GM20431 (cell line): Measurements from ENCODE around the gene ERGIC3.

Source experiments
- in situ Hi-C: fragments of 300-500 bp; cut with MseI, MboI; formaldehyde crosslinking; loops from one replicate; pipeline ENCODE4 v1.15.0; 2020; ENCODE audit warnings: low sequenced_read_pairs; ENCODE audit not compliant: unreplicated experiment

ERGIC3 gene

DNA sequence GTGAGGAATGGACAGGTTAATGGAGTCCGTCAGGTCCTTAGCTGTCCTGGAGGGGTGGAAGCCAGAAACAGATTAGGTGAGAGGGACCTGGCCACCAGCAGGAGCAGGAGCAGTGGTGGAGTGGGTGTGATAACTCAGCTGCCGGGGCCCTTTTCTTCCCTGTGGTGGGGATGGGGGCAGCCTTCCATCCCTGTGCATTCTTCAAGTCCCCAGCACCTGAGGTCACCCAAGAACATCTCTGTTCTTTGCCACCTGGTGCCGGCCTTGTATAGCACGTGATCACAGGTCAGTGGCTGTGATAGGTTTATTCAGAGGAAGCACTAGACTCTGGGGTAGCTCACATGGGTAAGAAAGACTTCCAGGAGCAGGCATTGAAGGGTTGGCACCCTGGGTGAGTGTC is 16.6 kb downstream of the ERGIC3 start:
- in situ Hi-C loops: no loop called here

DNA sequence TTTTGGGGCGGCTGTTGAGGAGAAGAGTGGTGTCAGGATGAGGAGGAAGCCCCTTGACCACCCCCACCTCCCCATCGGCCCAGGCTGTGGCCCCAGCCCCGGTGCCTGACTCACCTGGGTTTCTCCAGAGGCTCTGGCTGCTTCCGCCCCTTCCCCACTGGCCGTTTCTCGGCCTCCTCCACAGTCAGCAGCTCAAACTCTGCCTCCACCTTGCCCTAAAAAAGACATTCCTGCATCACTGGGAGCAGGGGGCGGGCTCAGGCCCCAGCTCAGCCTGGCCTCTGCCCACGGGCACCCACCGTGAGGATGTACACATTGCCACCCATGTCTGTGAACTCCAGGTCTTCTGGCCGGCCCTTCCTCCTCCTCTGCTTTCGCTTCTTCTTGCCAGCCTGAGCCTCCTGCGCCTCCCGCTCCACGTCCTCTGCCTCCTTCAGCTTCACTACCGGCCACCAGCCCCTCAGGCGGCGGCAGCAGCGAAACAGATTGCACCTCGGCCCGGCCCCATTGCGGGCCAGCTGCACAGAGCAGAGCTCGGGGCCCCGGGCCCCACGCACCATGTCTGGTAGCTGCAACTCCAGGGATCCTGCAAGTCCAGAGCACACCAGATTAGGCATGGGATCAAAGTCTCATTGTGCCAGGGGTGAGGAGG is 17.3 kb downstream of the ERGIC3 start:
- in situ Hi-C loops: no loop called here

DNA sequence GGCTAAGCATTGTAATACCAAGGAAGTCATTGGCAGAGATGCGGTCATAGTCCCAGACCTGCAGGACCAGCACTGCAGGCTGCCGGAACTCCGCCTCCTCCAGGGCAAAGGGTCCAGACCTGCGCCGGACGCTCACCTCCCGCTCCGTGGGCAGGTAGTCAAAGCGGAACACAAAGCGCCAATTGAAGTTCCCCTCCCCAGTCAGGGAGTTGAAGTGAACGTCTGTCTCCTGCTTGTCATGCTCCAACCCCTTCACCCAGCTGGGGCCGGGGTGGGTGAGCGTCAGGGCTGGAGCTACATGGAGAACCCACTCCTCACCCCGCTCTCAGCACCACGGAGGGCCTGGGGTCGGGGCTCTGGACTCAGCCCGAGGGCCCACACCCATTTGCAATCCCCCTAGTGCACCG is 18.2 kb downstream of the ERGIC3 start:
- in situ Hi-C loops: no loop called here

DNA sequence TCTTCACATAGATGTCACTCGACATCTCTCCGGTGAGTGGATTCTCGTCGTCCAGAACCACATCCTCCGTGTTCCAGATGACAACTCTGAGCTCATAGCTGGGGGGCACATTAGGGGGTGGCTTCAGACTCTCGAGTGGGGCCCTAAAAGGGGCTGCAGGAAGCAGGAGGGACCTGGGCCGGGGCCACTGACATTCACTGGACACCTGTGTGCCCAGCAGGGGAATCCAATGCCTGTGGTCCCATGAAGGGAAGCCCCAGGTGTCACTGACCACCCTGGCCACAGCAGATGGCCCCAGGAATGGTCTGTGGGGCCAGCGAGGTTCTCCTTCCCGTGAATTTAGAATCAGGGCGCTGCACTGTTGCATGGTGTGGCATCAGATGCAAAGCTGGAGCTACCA is 18.7 kb downstream of the ERGIC3 start:
- in situ Hi-C loops: no loop called here

DNA sequence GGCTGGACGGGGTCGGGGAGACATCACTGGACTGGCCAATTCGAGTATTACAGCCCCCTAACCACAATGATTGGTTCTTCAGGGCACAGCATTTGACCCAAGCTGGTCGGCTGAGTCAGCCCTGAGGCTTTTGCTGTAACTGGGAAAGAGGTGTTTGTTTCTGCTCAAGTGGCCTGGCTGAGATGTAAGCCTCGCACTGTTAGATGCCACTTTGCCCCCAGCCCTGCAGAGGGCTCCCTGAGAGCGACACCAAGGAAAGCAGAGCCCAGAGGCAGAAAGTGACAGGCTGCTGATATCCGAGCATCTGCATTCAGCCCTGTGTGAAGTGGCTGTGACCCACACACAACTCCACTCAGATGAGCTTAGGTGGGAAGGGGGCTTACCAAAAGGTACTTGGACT is 19.4 kb downstream of the ERGIC3 start:
- in situ Hi-C loops: no loop called here

DNA sequence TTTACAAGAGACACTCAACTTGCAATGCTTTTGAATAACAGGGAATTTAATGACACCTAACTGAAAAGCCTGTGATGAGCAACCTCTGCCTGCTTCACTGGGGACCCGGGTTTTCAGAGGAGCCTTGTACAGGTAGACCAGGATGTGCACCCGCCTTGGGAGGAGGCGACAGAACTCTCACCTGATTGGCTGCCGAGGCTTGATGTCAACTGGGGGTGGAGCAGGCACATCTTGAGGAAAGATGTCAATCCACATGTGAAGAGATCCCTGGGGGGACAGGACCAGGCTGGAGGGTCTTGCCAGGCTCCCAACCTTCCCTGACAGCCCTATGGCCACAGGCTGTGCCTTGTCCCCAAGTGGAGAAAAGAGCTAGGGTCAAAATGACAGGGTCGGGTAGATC is 19.8 kb downstream of the ERGIC3 start:
- in situ Hi-C loops: no loop called here

DNA sequence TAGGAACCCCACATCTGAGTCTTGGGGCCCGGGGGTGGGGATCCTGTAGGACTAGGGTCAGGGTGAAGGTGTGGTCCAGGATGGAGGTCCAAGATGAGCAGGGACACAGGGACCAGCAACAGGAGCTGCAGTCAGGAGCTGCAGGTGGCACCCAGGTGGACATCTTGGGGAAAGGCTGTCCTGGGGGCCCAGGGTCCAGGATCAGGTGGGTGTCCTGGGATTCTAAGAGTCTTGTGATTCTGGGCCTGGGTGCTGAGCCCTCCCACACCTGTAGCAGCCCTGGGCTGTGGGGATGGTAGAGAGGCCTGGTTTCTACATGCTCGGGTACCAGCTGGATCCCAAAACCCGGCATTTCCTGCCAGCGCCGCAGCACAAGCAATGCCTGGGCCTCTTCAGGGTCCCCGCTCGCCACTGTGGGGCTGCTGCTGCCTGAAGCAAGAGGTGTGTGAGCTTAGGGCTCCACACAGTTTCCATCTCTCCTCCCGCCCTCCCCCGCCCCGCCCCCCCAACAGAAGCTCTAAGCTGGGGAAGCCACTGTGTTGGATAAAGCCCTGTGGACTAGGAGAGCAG is 20.7 kb downstream of the ERGIC3 start:
- in situ Hi-C loops: no loop called here

DNA sequence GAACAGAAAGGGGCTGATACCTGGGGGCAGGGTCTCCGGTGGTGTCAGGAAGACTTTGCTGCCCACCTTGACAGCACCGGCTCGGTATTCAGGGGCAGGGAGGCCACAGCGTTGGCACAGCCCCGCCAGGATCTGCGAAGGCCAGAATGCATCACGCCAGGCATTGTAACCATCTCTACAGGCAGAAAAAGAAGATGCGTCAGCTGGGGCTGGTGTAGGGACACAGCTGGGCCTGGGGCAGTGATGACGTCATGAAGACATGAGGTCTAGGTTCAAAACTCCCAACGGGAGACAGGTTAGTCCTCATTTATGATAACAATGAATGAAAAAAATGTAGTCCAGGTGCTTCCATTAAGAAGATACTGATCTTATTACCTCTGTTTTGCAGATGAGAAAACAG is 22.0 kb downstream of the ERGIC3 start:
- in situ Hi-C loops: no loop called here

DNA sequence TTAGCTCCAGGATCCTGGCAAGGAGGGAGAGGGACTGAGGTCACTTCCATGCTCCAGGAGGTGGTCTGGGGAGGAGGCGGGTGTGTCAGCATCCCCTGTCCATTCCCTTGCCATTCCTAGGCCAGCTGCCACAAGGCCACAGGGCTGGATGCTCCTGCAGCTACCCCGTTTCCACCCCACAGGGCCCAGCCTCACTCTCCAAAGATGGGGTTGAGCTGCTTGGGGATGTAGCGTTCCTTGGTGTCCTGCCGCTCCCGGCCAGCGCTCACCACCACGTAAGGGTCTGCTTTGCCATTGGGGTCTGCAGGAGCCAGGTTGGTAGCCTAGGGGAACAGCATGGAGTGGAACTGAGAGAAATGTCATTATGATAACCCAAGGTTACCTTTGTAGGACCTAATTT is 23.0 kb downstream of the ERGIC3 start:
- in situ Hi-C loops: no loop called here

DNA sequence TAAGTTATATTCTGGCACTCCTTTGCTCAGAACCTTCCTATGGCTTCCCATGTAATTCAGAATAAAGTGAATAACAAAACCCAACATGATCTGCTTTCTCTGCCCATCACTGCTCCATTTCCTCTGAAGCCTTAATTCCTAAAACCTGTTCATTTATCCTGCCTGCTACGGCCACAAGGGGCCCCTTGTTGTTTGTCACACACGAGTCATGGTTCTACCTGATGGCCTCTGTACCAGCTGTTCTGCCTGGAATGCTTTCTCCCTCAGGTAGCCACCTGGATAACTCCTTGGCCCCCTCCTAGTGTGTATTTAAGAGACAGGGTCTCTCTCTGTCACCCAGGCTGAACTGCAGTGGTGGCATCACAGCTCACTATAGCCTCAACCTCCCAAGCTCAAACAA is 26.8 kb downstream of the ERGIC3 start:
- in situ Hi-C loops: no loop called here

DNA sequence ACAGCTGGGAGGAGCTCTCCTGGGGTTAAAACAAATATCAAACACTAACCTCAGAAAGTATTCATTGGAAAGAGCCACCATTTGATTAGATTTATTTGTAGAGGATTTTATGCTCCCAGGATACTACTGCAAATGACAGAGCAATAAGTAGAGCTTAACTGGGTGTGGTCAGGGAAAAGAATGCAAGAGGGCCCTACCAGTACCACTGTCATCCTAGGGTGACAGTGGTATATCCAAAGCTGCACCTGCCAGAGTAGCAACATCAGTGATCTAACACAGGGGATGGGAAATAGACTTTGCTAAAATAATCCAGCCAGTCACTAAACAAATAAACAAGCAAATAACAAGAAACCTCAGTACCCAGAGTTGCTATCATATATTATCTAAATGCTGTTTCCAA is 29.7 kb downstream of the ERGIC3 start:
- in situ Hi-C loops: no loop called here

DNA sequence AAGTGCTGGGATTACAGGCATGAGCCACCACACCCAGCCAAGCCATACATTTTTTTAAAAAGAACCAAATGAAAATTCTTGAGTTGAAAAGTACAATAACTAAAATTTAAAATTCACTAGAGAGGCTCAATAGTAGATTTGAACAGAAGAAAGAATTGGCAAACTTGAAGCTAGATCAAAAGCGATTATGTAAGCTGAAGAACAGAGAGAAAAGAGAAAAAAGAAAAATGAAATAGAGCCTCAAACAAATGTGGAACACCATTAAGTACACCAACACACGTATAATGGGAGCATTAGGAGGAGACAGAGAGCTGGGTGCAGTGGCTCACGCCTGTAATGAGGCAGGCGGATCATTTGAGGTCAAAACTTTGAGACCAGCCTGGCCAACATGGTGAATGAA is 31.0 kb downstream of the ERGIC3 start:
- in situ Hi-C loops: no loop called here

DNA sequence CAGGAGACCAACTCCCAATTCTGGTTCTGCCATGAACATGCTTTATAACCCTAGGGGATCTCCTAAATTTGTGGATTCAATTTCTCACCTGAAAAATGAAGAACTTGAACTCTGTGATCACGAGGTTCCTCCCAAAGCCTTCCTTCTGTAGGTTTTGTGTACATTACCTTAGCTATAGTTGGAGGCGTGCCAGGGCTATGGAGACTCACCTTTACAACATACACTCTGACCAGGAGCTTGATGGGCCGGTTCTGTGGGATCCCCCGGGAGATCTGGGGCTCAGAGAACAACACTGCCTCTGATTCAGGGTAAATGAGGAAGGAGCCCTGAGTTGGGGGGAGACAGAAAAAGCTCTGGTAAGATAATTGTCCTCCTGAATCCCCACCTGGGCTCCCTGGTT is 34.1 kb downstream of the ERGIC3 start:
- in situ Hi-C loops: no loop called here

DNA sequence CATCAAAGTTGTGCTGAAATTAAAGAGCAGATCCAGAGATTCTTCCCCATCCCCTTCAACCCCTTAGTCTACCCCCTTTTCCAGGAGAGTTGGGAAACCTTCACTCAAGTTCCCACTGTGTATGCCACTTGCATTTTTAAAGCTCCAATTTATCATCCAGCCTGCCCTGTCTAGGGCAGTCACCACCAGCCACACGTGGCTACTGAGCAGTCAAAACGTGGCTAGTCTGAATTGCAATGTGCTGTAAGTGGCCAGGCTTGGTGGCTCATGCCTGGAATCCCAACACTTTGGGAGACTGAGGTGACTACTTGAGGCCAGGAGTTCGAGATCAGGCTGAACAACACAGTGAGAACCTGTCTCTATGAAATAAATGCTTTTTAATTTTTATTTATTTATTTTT is 34.9 kb downstream of the ERGIC3 start:
- in situ Hi-C loops: no loop called here

DNA sequence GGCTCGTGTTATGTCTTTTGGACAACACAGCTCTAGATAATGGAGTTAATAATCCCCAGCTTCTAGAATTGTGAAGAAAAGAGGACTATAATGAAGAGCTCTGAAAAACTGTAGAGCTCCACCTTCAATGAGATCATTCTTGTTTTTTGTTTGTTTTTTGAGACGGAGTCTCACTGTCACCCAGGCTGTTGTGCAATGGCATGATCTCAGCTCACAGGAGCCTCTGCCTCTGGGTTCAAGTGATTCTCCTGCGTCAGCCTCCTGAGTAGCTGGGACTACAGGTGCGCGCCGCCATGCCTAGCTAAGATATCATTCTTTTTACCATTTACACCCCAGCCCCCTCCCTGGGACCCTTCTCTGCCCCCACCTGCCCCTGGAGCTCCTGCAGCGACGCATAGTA is 36.6 kb downstream of the ERGIC3 start:
- in situ Hi-C loops: no loop called here

DNA sequence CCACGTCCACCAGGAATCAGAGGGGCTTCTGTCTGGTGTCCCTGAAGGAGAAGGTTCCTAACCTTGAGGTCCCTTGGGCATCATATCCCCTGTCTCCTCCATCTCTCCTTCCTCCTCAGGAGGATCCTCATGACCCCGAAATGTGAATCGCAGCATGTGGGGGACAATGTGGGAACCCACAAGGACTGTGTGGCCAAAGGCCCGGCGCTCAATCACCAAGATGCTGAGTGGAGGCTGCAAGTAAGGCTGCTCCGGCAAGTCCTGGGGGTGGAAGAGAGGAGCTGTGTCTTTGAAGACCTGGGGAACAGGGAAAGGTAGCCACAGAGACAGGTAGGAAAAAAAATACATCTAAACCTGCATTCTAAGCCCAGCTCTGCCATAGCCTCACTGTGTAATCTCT is 37.3 kb downstream of the ERGIC3 start:
- in situ Hi-C loops: no loop called here

DNA sequence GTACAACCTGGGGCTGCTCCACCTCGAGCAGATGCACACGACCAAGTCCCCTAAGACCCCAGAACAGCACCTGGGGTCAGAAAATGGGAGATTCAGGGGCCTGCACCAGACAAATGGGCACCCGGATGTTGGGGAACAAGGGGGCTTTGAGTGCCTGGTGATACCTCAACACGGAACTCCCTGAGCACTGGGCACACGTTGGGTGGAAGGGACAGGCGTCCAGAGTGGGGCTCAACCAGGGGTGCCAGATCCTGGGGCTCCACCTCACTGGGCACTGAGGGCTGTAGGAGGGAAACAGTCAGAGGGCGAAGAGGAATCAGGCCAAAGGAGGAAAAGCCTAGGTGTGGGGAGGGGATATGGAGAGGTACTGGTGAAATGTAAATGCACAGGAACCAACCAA is 40.3 kb downstream of the ERGIC3 start:
- in situ Hi-C loops: no loop called here

DNA sequence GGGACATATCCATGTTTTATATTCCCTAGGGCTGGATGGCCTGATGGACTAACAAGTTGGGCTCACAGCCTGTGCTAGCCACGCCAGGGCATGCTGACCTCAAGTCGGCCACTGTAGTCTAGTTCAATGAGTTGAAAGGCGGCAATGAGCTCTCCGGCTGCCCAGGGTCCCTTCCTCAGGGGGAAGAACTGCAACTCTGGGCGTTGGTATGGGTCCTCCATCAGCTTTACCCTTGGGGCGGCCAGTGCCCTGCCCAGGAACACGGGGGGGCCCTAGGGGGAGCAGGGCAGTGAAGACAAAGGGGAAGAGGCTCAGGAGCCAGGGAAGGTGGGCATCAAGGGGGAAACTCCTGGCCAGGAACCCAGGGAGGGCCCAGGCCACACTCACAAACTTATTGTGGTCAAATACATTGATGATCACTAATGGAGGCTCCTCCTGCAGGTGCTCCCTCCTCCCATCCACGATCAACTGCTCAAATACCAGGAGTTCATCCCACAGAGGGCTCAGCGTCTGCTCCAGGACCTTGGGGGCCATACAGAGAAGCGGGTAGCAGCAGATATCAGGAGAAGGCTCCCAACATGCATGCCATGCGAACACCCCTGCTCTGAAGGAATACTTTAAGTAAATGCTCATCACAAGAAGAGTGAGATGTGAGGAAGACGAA is 41.0 kb downstream of the ERGIC3 start:
- in situ Hi-C loops: no loop called here

DNA sequence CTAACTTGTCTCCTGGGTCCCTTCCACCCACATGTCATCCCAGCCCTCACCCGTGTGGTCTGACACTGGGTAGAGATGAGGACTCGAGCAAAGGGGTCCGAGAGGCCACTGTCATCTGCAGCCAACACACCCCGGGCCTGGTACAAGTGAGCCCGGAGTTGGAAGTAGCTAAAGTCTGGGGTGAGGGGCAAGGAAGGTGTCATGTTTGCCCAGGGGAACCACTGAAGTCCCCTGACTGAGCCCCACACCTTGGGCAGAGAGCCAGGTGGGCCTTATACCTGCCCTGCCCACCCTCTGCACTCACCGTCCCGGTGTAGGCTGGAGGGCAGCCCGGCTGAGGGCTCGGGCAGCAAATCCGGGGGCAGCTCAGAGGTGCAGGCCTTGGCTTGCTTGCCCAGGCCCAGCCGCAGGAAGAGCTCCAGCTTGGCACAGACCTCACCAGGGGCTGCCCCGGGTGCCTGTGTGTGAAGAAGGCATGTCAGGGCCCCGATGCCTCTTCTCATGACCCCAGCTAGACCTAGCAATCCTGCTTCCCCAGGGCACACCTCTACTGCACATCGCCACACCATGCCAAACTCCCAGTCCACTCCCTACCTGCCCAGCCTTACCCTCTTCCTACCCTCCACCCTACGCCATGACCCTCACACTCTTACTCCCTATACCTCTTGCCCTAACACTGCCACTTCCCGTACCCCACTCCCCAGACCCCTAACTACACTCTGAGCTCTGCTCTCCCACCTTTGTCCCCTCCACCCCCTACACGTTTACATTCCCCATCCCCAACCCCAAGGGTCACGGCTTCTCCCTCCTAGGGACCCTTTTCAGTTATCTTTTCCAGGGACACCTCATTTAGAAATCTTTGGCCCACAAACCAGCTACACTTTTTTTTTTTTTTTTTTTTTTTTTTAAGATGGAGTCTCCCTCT is 42.0 kb downstream of the ERGIC3 start:
- in situ Hi-C loops: no loop called here

DNA sequence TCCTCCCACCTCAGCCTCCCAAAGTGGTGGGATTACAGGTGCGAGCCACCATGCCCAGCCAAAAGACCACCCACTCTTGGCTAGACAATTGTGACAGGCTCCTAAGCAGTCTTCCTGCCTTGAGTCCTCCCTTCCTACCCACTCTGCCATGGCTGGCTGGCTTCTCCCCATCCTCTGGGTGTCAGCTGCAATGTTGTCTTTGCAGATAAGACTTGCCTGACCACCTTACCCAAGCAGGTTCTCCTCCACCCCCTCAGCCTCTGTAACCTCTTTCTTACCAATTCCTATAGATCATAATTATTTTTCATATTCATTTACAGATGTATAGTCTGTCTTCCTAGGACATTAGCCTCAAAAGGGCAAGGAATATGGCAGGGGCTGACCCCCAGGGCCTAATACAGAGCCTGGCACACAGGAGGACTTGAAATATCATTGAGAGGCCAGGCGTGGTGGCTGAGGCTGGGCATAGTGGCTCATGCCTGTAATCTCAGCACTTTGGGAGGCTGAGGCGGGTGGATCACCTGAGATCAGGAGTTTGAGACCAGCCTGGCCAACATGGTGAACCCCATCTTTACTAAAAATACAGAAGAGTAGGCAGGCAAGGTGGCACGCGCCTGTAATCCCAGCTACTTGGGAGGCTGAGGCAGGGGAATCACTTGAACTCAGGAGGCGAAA is 45.0 kb downstream of the ERGIC3 start:
- in situ Hi-C loops: no loop called here
